Measurements from ENCODE around the gene KRT76. TPM values are rescaled to one million over a fixed set of nuclear protein-coding genes. Genes with fewer than 3 reads are reported as not detected.

Gene KRT76
- total RNA-seq, 4 donors from 2014 or later: not detected

GRCh38 chr12:52788876-52789636 lies 11.9 kb upstream of the KRT76 start:
- peaks cover 0 to 7% (median 0%) of the 10 kb centered on the region in 4 donors for H3K4me1 ChIP-seq
- H3K36me3 ChIP-seq: no peaks in the 10 kb centered on the region
- DNase-seq: no peak
- H3K27me3 ChIP-seq: no peaks in the 10 kb centered on the region
- H3K27ac ChIP-seq: no peak overlapping the region
- no peaks in the 10 kb centered on the region for H3K9me3 ChIP-seq
- H3K4me3 ChIP-seq: no peak overlapping the region
- TF ChIP-seq POLR2A (IDR thresholded peaks at IDR 0.05) (no peak), CTCF (IDR thresholded peaks at IDR 0.05) (no peak)

GRCh38 chr12:52788192-52788875 lies 11.2 kb upstream of the KRT76 start:
- no peaks in the 10 kb centered on the region for H3K9me3 ChIP-seq
- peaks cover 0 to 7% (median 0%) of the 10 kb centered on the region in 4 donors for H3K4me1 ChIP-seq
- no peak overlapping the region for H3K4me3 ChIP-seq
- H3K36me3 ChIP-seq: no peaks in the 10 kb centered on the region
- no peak for DNase-seq
- no peaks in the 10 kb centered on the region for H3K27me3 ChIP-seq
- TF ChIP-seq POLR2A (IDR thresholded peaks at IDR 0.05): no peak
- TF ChIP-seq CTCF (IDR thresholded peaks at IDR 0.05): no peak
- H3K27ac ChIP-seq: no peak overlapping the region

- no peak overlapping the region for H3K27ac ChIP-seq
- no peaks in the 10 kb centered on the region for H3K9me3 ChIP-seq
- no peak for DNase-seq
- peaks cover 0 to 7% (median 0%) of the 10 kb centered on the region in 4 donors for H3K4me1 ChIP-seq
- no peaks in the 10 kb centered on the region for H3K27me3 ChIP-seq
- H3K4me3 ChIP-seq: no peak overlapping the region
- no peak for TF ChIP-seq CTCF (IDR thresholded peaks at IDR 0.05)
- no peak for TF ChIP-seq POLR2A (IDR thresholded peaks at IDR 0.05)
- no peaks in the 10 kb centered on the region for H3K36me3 ChIP-seq
Observed at GRCh38 chr12:52787324-52788191, 10.4 kb upstream of the KRT76 start.

- no peak overlapping the region for H3K4me3 ChIP-seq
- TF ChIP-seq POLR2A (IDR thresholded peaks at IDR 0.05) (no peak), CTCF (IDR thresholded peaks at IDR 0.05) (no peak)
- no peak for DNase-seq
- peaks cover 0 to 3% (median 0%) of the 10 kb centered on the region in 4 donors for H3K4me1 ChIP-seq
- H3K27me3 ChIP-seq: no peaks in the 10 kb centered on the region
- no peak overlapping the region for H3K27ac ChIP-seq
- no peaks in the 10 kb centered on the region for H3K9me3 ChIP-seq
- H3K36me3 ChIP-seq: no peaks in the 10 kb centered on the region
Observed at GRCh38 chr12:52784909-52785308, 7.8 kb upstream of the KRT76 start.

- Histone ChIP-seq H3K27ac (no peak overlapping the region), H3K27me3 (no peaks in the 10 kb centered on the region), H3K9me3 (no peaks in the 10 kb centered on the region), H3K4me3 (no peak overlapping the region), H3K4me1 (no peaks in the 10 kb centered on the region), H3K36me3 (no peaks in the 10 kb centered on the region)
- no peak for DNase-seq
- no peak for TF ChIP-seq CTCF (IDR thresholded peaks at IDR 0.05)
- no peak for TF ChIP-seq POLR2A (IDR thresholded peaks at IDR 0.05)
Observed at GRCh38 chr12:52783563-52784316, 6.6 kb upstream of the KRT76 start.
